Thyroid gland (tissue), 4 donors: Measurements from ENCODE around the gene ACER2. TPM values are rescaled to one million over a fixed set of nuclear protein-coding genes. Genes with fewer than 3 reads are reported as not detected.

Experiments used
- DNase-seq, 2 donors: peaks; one replicate each; pipeline ENCODE4 v3.0.0-alpha.2; 2019
- H3K27ac ChIP-seq, 3 donors: fragments of 200-600 bp; sonication (generic); 1 replicate in 2 of 3; 2 replicates in 1 of 3; pipeline ENCODE4 v1.5.1; 2016 to 2019; ENCODE audit warnings: mild to moderate bottlenecking in 1 of 3, moderate library complexity in 1 of 3
- H3K27me3 ChIP-seq: fragments of 200-600 bp; sonication (generic); one replicate; pipeline ENCODE4 v1.5.1; 2019
- H3K36me3 ChIP-seq, 2 donors: fragments of 200-600 bp; sonication (generic); one replicate each; pipeline ENCODE4 v1.5.1; 2016 to 2019
- H3K4me1 ChIP-seq, 2 donors: fragments of 200-600 bp; sonication (generic); one replicate each; pipeline ENCODE4 v1.5.1; 2017 to 2019
- H3K4me3 ChIP-seq, 3 donors: fragments of 200-600 bp; sonication (generic); replicated peaks in 1 of 3; 1 replicate in 2 of 3; 2 replicates in 1 of 3; pipeline ENCODE4 v1.5.1; 2016; ENCODE audit warnings: mild to moderate bottlenecking in 1 of 3
- H3K9me3 ChIP-seq: fragments of 200-600 bp; sonication (generic); one replicate; pipeline ENCODE4 v1.5.1; 2017
- CTCF ChIP-seq, 6 experiments: fragments of 200-600 bp in 3 of 6; fragments of 450-650 bp in 3 of 6; sonication (generic) in 3 of 6; IDR thresholded peaks; one replicate each; pipeline ENCODE4 v1.5.1; 2016 to 2019; ENCODE audit warnings: antibody characterized with exemption in 6 of 6, mild to moderate bottlenecking in 2 of 6, inconsistent platforms in 1 of 6, moderate library complexity in 1 of 6
- POLR2A ChIP-seq, 2 donors: fragments of 450-650 bp; IDR thresholded peaks; one replicate each; pipeline ENCODE4 v1.6.1; 2017; ENCODE audit warnings: antibody characterized with exemption in 2 of 2, mild to moderate bottlenecking in 2 of 2, moderate library complexity in 1 of 2
- WGBS, 2 donors: methylation state at CpG; one replicate each; pipeline ENCODE4 v1.1.5; 2017; 5-methylcytosine and 5-hydroxymethylcytosine counted together
- intact Hi-C: fragments of 100-400 bp; cut with DNase I; formaldehyde crosslinking; loops from one replicate; pipeline ENCODE4 v1.15.1; 2023
- total RNA-seq, 4 donors: library from RNA; depleted of rRNA; stranded (reverse); fragments of >200 nt; gene quantifications; one replicate each; pipeline ENCODE4 v1.2.3, GENCODE V29; 2016

ACER2 gene
- 1 to 10 TPM; 2.6 to 9.3 (median 6.4) TPM for total RNA-seq

DNA sequence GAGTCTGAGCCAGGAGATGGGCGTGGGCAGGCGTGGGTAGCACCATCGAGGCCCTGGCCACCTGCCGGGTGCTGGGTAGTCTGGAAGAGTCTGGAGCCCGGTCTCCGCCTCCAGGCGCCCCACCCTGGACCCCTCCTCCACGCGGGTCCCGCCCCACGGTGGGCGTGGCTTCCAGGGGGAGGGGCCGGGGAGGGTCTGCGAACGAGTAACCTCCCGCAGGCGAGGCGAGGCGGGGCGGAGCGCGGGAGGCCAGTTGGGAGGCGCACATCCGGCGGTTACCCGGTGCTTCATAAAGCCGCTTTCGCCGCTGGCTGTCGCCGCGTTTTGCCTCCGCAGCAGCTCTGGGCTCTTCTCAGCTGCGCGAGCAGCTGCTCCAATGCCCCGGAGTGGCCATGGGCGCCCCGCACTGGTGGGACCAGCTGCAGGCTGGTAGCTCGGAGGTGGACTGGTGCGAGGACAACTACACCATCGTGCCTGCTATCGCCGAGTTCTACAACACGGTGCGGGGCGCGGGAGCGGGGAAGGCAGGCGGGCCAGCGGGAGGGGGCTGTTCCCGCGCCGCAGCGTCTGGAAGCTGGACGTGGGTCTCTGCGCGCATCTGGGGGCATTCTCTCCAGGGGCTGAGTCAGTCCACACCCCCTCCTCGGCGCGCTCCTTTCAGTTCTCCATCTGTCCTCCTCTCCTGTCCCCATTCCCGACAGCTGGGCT, at the start of gene ACER2:
Gene ACER2, plus strand, starts transcription at position 317 of the 708 bp plus-strand sequence. Its CDS starts 76 bp downstream, at position 393.
- Histone ChIP-seq H3K9me3 (no peaks in the 10 kb centered on the region), H3K36me3 (no peaks in the 10 kb centered on the region), H3K4me1 (peaks cover 0 to 11% of the 10 kb centered on the region in 2 donors), H3K27ac (peak within 1 kb of the TSS; percentile 57 to 89 (median 72)), H3K4me3 (peak within 1 kb of the TSS; percentile 26 to 55 (median 37)), H3K27me3 (no peaks in the 10 kb centered on the region)
- DNase-seq: peak; percentile 95 to 96
- WGBS, 2 donors: 0% methylated on average over 9 to 23 of the region's 61 CpGs
- intact Hi-C loops: no loop called here
- peak in 1 of 6 experiments; percentile 3 for TF ChIP-seq CTCF (IDR thresholded peaks at IDR 0.05)
- peak in 1 of 2 donors; percentile 96 for TF ChIP-seq POLR2A (IDR thresholded peaks at IDR 0.05)

- Histone ChIP-seq H3K36me3 (peaks cover 22 to 50% of the 10 kb centered on the region in 2 donors), H3K27ac (no peak overlapping the region), H3K9me3 (no peaks in the 10 kb centered on the region), H3K4me3 (no peak overlapping the region), H3K27me3 (no peaks in the 10 kb centered on the region), H3K4me1 (no peaks in the 10 kb centered on the region)
- DNase-seq: no peak
- WGBS, 2 donors: 93 to 95% methylated on average over 2 of the region's 2 CpGs
- intact Hi-C loops: no loop called here
- TF ChIP-seq CTCF (IDR thresholded peaks at IDR 0.05) (no peak), POLR2A (IDR thresholded peaks at IDR 0.05) (no peak)
Measured at GRCh38 chr9:19369107-19369506, 39.7 kb upstream of the ACER2 start.

- 83 to 88% methylated on average over 5 of the region's 5 CpGs for WGBS, 2 donors
- no peak for DNase-seq
- Histone ChIP-seq H3K4me3 (no peak overlapping the region), H3K36me3 (peaks cover 47 to 62% of the 10 kb centered on the region in 2 donors), H3K4me1 (no peaks in the 10 kb centered on the region), H3K9me3 (no peaks in the 10 kb centered on the region), H3K27me3 (no peaks in the 10 kb centered on the region), H3K27ac (no peak overlapping the region)
- TF ChIP-seq POLR2A (IDR thresholded peaks at IDR 0.05) (no peak), CTCF (IDR thresholded peaks at IDR 0.05) (no peak)
- intact Hi-C loops: no loop called here
Measured at GRCh38 chr9:19371942-19372341, 36.9 kb upstream of the ACER2 start.

- peaks cover 50 to 68% of the 10 kb centered on the region in 2 donors for H3K36me3 ChIP-seq
- no peaks in the 10 kb centered on the region for H3K27me3 ChIP-seq
- H3K9me3 ChIP-seq: no peaks in the 10 kb centered on the region
- intact Hi-C loops: no loop called here
- TF ChIP-seq CTCF (IDR thresholded peaks at IDR 0.05) (no peak), POLR2A (IDR thresholded peaks at IDR 0.05) (no peak)
- H3K4me1 ChIP-seq: peaks cover 0 to 2% of the 10 kb centered on the region in 2 donors
- no peak for DNase-seq
- no peak overlapping the region for H3K27ac ChIP-seq
- 89% methylated on average over 8 of the region's 8 CpGs for WGBS, 2 donors
- no peak overlapping the region for H3K4me3 ChIP-seq
Measured at GRCh38 chr9:19372567-19372966, 36.2 kb upstream of the ACER2 start.

DNA sequence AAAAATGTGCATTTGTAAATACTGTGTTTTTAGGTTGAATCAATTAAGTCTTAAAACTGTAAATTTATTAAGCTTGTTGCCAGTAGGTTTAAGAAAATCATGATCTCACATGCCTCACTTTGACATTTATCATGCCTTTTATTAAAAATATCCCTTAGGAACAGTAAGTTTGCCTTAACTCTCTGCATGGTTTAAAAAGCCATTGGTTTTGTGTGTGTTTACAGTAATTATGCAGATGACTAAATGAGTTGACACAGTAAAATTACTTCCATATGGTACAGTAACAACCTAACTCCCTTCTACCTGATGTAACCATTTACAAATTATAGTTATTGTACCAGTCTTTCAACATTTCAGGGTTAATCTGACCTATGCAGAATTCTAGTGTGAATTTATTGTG, 35.3 kb upstream of the ACER2 start:
- intact Hi-C loops: no loop called here
- Histone ChIP-seq H3K4me3 (no peak overlapping the region), H3K4me1 (peaks cover 6 to 7% of the 10 kb centered on the region in 2 donors), H3K9me3 (no peaks in the 10 kb centered on the region), H3K27ac (no peak overlapping the region), H3K36me3 (peaks cover 59 to 72% of the 10 kb centered on the region in 2 donors), H3K27me3 (no peaks in the 10 kb centered on the region)
- no peak for DNase-seq
- TF ChIP-seq CTCF (IDR thresholded peaks at IDR 0.05): no peak
- no peak for TF ChIP-seq POLR2A (IDR thresholded peaks at IDR 0.05)
